GM21723 (cell line): ENCODE results near the gene DOCK11.

Experiments
- ATAC-seq: cut with Tn5 transposase; IDR thresholded peaks from one replicate; pipeline ENCODE4 v1.9.1; 2021; ENCODE audit warnings: mild to moderate bottlenecking, moderate library complexity; ENCODE audit not compliant: unreplicated experiment

DOCK11 gene

DNA sequence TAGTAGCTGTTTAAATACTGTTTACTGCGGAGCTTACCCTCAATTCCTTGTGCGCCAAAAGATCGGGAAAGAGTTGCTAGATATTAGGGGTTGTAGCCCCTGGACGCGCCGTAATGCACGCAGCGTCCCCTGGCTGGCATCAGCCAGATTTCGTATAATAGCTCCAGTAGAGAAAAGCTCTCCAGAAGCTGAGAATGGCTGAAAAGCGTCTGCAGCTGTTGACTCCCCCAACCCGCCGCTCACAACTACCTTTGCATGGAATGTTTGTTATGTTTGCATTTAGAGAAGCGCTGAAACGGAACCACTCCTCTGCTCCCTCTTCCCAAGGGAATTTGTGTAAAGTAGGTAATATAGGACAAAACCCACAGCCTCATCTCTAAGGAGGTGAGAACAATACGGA is 3.7 kb downstream of the DOCK11 start:
- ATAC-seq: no peak

DNA sequence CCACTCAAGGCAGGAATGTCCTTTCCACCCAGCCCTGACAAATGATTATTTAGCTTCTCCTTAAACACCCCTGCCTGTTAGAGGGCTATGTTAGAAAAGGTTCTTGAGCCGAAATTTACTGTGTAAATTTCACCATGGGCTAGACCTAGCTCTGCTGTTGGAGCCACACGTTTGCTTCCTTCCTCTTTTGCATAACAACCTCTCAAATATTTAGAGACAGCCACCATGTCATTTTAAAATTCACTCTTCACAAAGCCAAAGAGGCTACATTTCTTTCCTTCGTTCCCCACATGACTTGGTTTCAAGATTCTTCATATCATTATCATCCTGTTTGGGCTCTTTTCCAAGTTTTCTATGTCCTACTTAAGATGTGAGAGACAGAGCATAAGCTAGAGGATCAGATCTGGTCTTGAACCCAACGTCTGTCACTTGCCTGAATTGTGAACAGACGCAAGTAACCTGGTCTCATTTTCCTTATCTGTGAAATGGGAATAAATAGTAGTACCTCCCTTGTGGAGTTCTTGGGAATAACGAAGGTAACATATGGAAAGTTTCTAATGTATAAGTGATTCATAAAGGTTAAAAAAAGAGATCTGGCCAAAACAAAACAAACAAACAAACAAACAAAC is 6.7 kb downstream of the DOCK11 start:
- no peak for ATAC-seq

DNA sequence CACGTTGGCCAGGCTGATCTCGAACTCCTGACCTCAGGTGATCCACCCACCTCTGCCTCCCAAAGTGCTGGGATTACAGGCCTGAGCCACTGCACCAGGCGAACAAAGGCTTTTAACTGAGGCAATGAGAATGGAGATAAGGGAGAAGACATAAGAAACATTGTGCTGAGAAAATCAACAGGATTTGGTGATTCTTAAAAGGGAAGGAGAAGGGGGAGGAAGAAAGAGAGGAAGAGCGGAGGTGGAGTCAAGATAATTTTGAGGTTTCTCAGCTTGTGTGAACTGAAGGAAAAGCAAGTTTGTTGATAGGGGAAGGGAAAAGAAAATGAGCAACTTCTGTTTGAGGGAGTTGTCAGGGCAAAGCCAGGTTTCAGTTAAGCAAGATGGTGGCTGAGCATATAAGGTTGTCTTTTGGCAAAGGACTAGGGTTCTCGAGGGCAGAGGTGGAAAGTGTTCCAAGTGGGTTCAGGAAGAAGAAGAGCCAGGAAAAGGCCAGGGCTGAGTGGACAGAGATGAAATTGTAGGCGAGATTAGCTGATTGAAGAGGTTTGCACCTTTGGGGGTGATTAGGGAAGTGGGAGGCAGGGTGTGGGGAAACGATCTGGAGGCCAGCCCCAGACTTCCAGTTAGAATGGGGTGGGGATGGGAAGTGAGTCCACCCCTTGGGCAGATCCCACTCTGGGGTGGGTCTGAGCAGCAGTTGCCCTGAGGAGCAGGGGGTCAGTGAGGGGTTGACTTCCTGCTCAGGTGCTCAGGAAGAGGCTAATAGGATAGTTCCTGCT is 7.8 kb downstream of the DOCK11 start:
- no peak for ATAC-seq

DNA sequence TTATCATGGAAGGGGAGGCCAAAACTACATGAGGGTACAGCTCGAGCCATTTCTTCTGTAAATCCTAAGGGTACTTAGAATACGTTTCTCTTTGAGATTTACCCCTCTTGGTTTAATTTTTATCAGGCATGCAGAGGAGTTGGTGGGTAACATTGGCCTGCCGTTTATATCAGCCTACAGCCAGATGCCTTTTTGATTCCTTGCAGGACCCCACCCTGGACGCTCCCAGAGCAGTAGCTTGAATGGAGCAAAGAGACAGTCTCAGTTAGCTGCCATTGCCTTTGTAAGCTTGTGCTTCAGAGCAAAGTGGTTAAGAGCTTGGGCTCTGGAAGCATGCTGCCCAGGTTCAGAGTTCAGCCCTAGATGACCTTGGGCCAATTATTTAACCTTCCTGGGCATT is 9.0 kb downstream of the DOCK11 start:
- no peak for ATAC-seq

DNA sequence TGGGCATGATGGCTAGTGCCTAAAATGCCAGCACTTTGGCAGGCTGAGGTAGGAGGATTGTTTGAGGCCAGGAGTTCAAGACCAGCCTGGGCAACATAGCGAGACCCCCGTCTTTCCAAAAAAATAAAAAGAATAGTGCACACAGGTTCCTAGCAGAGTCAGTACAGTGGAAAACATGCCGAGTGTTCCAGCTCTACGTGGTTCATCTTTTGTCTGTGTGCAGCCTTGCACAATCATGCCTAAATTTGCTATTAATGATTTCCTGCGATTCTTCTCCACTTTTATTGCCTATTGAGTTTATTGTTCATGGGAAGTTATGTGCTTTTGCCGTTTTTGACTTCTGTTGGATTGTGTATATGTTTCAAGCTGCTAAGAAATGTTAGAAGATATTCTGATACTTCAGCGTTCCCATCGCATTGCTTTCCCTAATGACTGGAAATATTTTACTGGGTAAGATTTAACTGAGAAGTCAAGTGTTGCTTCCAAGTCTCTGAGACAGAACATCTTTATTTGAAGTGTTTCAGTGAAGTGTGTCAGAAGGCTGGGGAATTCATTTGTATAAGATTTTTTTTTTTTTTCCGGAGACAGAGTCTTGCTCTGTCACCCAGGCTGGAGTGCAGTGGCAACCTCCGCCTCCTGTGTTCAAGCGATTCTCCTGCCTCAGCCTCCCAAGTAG is 11.3 kb downstream of the DOCK11 start:
- no peak for ATAC-seq

DNA sequence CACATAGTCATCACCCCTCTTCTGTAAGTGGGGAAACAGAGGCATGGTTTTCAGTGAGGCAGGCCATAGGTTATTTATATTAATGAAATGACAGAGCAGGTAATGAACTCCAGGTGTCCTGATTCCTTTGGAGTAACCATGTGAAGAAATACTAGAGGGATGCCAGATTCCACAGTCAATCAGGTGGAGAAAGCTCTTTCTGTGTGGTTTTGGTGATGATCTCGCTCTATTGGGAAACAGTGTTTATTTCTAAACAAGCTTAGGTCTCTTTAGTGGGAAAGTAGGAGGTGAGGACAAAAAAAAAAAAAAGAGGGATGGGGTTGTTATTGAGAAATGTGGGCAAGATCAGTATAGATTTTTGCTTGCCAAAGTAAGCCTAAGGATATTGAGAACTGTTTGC is 12.2 kb downstream of the DOCK11 start:
- no peak for ATAC-seq

DNA sequence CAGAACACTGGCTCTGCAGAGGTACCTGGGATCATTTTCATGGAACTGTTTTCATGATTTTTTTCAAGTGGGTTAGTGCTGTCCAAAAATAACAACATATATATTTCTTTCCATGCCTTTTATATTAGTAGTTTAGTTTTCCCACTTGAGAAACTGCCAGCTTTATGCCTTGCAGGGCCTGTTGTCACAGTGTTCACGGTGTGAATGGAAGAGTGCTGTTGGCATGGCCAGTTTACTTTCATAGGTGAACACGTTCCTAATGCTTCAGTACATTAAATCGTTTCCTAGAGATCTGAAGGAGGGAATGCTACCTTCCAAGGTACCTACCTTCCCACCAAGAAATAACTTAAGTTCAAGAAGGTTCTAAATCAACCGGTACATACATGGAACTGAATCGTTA is 12.6 kb downstream of the DOCK11 start:
- no peak for ATAC-seq

DNA sequence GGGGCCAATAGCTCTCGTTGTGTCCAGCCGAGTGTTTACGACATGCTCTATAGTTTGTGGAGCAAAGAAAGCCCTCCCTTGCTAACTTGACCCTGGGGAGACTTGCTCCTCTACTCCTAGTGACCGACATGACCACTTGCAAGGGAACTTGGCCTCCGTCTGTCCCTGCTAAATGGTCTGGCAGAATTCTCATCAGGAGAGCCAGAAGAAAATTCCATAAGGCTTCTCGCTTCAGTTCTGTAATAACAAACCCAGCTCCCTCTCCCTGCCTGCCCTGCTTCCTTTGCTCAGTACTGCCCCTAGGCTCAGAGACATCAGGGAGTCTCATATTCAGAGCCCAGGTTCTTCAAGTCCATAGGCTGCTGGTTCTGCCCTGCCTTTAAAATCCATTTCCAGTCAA is 13.0 kb downstream of the DOCK11 start:
- ATAC-seq: no peak

DNA sequence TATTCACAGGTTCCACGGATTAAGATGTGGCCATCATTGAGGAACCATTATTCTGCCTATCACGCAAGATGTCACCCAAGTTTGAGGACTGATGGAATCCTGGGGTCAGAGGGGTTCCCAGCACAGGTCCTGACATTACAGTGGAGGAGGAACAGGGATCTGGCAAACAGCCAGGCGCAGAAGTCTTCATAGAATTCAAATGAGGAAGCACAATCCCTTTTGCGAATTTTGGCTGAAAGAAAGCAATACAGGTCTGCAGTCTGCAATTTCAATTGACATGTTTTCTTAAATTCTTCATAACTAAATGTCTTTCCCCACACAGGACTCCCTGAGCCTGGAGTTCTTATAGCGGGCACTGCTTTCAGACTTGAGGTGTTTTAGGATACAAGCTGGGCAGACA is 14.5 kb downstream of the DOCK11 start:
- ATAC-seq: no peak

DNA sequence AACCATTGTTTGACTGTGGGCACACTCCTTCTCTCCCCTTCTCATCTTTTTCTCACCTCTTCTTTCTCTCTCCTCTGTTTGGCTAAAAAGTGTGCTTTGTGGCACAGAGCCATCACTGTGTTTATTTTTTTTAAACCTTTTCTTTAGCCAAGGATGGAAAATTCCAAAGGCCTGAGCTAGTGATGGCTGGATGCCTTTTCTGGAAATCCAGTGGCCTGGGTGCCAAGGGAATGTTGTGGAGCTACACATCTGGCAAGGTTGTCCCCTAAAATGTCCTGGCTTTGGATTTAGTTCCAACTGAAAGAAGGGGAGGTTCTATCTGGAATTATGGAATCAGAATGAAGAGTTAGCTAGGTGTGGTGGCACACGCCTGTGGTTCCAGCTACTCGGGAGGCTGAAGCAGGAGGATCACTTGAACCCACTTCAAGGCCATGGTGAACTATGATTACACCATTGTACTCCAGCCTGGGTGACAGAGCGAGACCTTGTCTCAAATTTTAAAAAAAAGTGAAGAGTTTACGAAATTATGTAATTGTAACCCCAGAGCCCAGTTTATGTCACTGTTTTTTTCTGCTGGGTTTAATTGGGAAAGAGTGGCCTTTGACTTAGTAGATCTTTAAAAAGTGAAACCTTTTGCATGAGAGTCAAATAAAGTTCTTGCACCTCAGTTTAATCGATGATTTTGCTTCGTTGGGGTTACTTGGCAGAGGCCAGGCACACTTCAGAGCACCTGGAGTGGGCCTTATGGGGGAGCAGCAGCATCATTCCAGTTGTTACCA is 17.7 kb downstream of the DOCK11 start:
- no peak for ATAC-seq

DNA sequence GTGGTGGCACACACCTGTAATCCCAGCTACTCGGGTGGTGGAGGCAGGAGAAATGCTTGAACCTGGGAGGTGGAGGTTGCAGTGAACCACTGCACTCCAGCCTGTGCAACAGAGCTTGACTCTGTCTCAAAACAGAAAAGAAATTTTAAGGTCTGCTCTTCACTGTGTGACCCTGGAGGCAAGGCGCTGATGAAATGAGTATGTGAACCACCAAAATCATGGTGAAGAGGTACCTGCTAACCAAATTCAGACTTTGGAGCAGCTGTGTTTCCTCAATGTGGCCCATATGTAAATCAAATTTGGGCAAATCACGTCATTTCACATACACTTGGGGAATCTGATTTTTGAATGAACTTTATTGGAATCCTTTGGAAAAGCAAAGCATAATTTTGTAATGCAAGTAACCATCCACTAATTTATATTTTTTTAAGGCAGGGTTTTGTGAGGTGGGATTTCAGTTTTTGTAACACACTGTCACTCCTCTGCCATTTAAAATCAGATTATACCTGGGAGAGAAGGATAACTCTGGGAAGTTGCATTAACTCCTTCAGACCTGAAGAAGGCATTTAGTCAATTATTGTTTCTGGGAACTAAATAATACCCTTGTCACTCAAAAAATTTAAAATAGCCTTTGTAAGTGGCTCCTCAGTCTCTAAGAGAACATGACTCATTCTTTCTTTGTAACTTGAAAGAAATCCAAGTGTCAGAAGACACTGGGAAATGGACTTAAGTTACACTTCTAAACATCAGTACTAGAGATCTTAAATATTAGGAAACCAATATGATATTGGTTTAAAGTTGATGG is 24.0 kb downstream of the DOCK11 start:
- no peak for ATAC-seq

DNA sequence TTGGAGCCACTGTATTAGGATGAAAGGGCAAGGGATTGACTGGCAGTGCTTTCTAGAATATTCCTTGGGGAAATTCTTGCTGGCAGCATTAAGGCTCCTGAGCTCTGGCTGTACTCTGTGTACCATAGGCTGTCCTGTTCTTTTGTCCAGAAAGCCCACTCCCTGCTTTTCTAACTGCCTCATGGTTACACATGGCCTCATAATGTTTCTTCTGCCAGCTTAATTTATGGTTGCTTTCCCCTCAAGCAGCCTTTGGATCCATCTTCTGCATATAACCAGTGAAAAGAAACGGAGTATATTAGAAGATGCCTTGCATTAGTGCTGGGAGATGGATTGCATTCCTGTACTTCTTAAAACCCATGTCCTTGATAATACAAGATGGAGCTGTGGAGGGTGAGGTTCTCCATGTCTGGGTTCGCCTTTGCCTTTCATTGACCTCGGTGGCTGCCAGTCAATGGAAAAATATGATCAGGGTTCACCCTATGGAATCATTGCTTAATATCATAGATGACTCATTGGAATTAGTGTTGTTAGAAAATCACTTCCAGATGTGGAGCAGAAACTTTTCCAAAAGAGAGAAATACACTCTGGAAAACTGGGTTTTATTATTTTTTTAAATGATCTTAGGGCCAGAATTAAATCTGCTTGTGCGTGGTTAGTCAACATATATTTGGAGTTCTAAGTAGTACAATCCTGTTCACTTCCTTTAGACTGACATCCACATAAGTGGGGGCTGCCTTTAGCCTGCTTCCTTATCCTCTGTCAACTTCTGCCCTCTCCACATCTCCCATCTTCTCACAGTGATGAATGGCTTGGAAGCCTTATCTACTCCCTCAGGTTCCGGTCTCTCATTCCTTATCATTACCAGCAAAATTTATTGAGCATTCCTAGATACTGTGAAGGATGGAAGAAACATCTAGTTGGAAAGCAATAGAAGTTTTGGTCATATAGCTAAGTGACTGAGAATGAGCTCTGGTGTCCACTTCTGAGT is 24.9 kb downstream of the DOCK11 start:
- ATAC-seq: no peak

DNA sequence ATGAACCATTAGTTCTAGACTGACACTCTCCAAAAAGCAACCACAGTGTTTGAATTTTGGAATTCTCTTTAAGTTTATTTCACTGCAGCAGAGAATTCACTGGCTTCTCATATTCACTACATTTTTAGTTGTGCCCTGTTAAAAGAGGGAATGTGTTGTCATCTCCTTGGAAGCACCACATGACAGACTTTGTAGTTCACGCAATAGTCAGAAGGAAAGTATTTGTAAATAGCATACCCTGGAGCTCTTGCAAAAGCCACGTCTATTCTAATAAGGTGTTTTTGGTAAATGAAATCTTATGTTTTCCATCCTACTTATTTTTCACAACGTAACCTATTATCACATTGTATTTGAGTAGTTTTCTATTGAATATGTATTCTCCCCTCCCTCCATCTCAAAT is 25.8 kb downstream of the DOCK11 start:
- ATAC-seq: no peak

DNA sequence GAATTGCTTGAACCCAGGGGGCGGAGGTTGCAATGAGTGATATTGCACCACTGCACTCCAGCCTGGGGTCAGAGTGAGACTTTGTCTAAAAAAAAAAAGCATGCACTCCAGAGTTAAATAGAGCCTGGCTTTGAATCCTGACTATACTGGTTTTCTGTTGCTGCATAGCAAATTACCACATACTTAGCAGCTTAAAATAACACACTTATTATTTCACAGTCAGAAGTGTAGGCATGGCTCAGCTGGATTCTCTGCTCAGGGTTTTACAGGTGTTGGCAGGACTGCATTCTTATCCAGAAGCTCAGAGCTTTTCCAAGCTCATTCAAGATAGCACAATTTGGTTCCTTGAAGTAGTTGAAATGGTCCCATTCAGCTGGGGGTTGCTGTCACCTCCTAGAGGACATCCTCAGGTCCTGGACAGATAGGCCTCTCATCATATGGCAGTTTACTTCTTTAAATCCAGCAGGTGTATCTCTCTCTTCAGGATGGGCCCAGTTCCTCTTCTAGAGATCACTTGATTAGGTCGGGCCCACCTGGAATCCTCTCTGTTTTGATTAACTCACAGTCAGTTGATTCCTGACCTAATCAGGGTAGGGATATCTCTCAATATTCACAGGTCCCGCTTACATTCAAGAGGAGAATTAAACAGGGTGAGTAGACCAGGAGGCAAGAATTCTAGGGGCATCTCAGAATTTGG is 26.8 kb downstream of the DOCK11 start:
- ATAC-seq: no peak

DNA sequence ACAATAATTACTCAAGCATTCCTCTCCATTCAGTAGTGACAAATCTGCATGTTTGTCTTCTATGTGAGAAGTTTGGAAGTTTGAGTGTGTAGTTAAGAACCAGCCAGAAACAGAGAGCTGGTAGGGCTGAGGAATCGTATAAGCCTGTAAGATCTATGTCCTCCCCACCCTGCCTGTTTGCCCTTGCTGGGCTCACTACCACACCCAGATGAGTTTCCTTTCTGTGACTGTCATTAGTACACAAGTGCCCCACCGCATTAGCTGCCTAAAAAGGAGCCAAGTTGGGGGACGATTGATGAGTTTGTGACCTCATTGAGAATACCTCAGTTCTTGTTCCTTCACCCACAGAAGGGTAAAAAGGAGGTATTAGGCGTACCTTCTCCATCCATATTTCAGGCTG is 28.3 kb downstream of the DOCK11 start:
- ATAC-seq: no peak

DNA sequence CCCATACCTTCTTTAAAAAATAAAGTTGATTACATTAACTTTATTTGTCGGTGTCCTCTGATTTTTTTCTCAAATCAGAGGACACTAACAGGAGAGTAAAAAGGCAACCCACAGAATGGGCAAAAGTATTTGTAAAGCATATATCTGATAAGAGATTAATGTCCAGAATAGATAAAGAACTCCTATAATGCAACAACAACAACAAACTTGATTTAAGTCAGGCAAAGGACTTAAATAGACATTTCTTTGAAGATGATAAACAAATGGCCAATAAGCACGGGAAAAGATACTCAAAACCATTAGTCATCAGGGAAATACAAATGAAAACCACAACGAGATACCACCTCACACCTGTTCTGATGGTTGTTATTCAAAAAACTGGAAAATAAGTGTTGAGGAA is 28.7 kb downstream of the DOCK11 start:
- ATAC-seq: no peak

DNA sequence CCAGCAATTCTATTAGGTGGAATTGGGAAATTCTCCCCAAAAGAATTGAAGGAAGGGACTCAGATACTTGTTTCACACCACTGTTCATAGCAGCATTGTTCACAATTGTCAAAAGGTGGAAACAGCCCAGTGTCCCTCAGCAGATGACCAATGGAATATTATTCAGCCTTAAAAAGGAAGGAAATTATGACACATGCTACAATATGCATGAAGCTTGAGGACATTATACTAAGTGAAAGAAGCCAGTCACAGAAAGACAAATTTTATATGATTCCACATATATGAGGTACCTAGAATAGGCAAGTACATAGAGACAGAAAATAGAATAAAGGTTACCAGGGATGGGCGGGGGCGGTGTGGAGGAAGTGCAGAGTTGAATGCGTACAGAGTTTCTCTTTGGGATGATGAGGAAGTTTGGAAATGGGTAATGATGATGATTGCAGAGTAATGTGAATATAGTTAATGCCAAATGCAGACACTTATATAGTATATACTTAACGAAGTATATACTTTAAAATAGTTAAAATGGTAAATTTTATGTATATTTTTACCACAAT is 29.6 kb downstream of the DOCK11 start:
- no peak for ATAC-seq

DNA sequence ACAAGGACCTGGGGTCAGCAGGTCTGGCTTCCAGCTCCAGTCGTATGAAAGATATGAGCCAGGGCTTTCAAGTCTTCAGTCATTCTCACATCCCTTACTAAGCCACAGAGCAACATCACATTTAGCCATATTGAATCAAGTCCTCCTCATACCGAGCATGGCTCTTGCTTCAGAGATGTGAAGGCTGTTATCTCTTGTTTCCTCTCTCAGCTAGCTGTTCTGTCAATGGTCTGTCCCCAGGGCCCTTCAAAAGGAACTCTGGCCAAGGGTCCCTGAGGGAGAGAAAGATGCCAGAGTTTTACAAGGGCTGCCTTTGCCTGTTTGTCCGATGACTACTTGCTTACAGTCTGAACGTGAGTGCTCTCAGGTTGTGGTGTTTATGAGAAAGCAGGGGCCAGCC is 30.5 kb downstream of the DOCK11 start:
- no peak for ATAC-seq
